Osteoblast (primary cell): ENCODE results near the gene CHD9. TPM values are rescaled to one million over a fixed set of nuclear protein-coding genes. Genes with fewer than 3 reads are reported as not detected.

Source experiments
- DNase-seq: peaks from one replicate; pipeline ENCODE4 v3.0.0; 2011; ENCODE audit warnings: low spot score, mixed read lengths; ENCODE audit not compliant: insufficient read length; ENCODE audit errors: missing footprints
- H2AFZ ChIP-seq: 2 replicates; pipeline ENCODE4 v1.6.0; 2011; ENCODE audit warnings: mild to moderate bottlenecking, low read length
- H3K27ac ChIP-seq: 2 replicates; pipeline ENCODE4 v1.5.1; 2011; ENCODE audit warnings: mild to moderate bottlenecking, low read depth, low read length, moderate library complexity
- H3K27me3 ChIP-seq: 2 replicates; pipeline ENCODE4 v1.6.0; 2012; ENCODE audit warnings: mild to moderate bottlenecking, control low read depth, inconsistent platforms, low read length, moderate library complexity; ENCODE audit not compliant: insufficient read depth
- H3K36me3 ChIP-seq: 2 replicates; pipeline ENCODE4 v1.5.1; 2011; ENCODE audit warnings: mild to moderate bottlenecking, low read length, control low read depth, moderate library complexity; ENCODE audit not compliant: insufficient read depth
- H3K4me1 ChIP-seq: 2 replicates; pipeline ENCODE4 v1.5.1; 2011; ENCODE audit warnings: mild to moderate bottlenecking, low read length, control low read depth, moderate library complexity; ENCODE audit not compliant: insufficient read depth
- H3K4me2 ChIP-seq: 2 replicates; pipeline ENCODE4 v1.6.0; 2011; ENCODE audit warnings: mild to moderate bottlenecking, low read length; ENCODE audit not compliant: insufficient read depth
- H3K4me3 ChIP-seq: fragments of 200-600 bp; sonication (generic); 3 replicates; pipeline ENCODE4 v1.5.1; 2012; ENCODE audit warnings: mild to moderate bottlenecking, low read length, inconsistent platforms; ENCODE audit not compliant: insufficient read depth
- H3K79me2 ChIP-seq: 2 replicates; pipeline ENCODE4 v1.6.0; 2012; ENCODE audit warnings: mild to moderate bottlenecking, low read length, control low read depth, inconsistent platforms; ENCODE audit not compliant: insufficient read depth
- H3K9me3 ChIP-seq: 2 replicates; pipeline ENCODE4 v1.5.1; 2011; ENCODE audit warnings: low read depth, low read length, control low read depth
- H4K20me1 ChIP-seq: 2 replicates; pipeline ENCODE4 v1.6.0; 2012; ENCODE audit warnings: mild to moderate bottlenecking, low read length, control low read depth; ENCODE audit not compliant: insufficient read depth
- total RNA-seq: library from RNA; depleted of rRNA; stranded (reverse); fragments of >200 nt; gene quantifications from 2 replicates; pipeline ENCODE4 v1.2.3, GENCODE V29; 2012
- TF ChIP-seq, protein P1 (sequence below): IDR thresholded peaks from 2 replicates; pipeline ENCODE4 v1.5.1; 2011; ENCODE audit warnings: mild to moderate bottlenecking, low read depth, low read length, moderate library complexity; ENCODE audit errors: extremely low read depth

Gene CHD9
- total RNA-seq, 1 donor = 83.6 TPM

GRCh38 chr16:53213542-53213941, 158.8 kb downstream of the CHD9 start:
- Histone ChIP-seq H3K79me2 (peaks cover 82% of the 10 kb centered on the region), H3K27me3 (no peaks in the 10 kb centered on the region), H3K4me1 (peaks cover 18% of the 10 kb centered on the region), H3K9me3 (no peaks in the 10 kb centered on the region), H3K4me2 (no peak overlapping the region), H3K4me3 (no peak overlapping the region), H3K27ac (no peak overlapping the region), H4K20me1 (peaks cover 9% of the 10 kb centered on the region), H2AFZ (no peak overlapping the region), H3K36me3 (no peaks in the 10 kb centered on the region)
- TF ChIP-seq, protein P1, sequence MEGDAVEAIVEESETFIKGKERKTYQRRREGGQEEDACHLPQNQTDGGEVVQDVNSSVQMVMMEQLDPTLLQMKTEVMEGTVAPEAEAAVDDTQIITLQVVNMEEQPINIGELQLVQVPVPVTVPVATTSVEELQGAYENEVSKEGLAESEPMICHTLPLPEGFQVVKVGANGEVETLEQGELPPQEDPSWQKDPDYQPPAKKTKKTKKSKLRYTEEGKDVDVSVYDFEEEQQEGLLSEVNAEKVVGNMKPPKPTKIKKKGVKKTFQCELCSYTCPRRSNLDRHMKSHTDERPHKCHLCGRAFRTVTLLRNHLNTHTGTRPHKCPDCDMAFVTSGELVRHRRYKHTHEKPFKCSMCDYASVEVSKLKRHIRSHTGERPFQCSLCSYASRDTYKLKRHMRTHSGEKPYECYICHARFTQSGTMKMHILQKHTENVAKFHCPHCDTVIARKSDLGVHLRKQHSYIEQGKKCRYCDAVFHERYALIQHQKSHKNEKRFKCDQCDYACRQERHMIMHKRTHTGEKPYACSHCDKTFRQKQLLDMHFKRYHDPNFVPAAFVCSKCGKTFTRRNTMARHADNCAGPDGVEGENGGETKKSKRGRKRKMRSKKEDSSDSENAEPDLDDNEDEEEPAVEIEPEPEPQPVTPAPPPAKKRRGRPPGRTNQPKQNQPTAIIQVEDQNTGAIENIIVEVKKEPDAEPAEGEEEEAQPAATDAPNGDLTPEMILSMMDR = no peak
- no peak for DNase-seq

DNA sequence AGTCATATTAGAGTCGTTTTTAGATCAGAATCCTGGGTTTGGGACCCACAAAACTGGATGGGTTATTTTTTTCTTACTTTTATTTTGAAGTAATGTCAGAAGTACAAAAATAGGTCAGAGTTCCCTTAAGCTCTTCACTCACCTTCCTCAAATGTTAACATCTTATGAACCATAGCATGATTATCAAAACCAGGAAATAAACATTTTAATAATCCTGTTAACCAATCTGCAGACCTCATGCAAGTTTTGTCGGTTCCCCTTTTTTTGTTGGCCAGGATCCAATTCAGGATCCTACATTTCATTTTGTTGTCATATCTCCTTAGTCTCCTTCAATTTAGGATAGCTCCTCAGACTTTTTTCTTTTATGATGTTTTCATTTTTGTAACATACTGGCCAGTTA, 162.0 kb downstream of the CHD9 start:
- peaks cover 23% of the 10 kb centered on the region for H4K20me1 ChIP-seq

DNA sequence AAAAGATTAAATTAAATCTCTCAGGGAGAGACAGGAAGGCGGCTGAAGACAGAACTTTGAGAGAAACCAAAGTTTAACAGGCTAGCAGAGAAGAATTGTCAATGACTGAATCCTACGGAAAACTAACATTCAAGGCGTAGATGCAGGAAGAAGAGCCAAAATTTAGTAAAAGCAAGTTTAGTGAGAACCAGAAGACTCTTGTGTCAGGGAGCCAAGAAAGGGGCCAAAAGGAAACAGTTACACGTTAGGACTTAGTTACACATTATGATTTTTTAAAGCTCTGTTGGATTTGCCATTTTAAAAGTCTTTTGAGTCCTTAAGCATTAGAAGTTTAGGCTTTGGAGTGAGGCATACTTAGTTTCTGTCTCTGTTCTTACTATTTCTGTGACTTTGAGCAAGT, 164.6 kb downstream of the CHD9 start:
- TF ChIP-seq, protein P1 = no peak
- Histone ChIP-seq H2AFZ (no peak overlapping the region), H3K27ac (peak overlapping the region; percentile 63), H4K20me1 (peaks cover 18% of the 10 kb centered on the region), H3K4me3 (no peak overlapping the region), H3K4me1 (peaks cover 24% of the 10 kb centered on the region), H3K79me2 (peaks cover 72% of the 10 kb centered on the region), H3K36me3 (peaks cover 13% of the 10 kb centered on the region), H3K4me2 (peak overlapping the region; percentile 22), H3K9me3 (no peaks in the 10 kb centered on the region), H3K27me3 (no peaks in the 10 kb centered on the region)
- no peak for DNase-seq

More for the DNA sequence above, 162.0 kb downstream of the CHD9 start:
- DNase-seq = no peak
- no peaks in the 10 kb centered on the region for H3K27me3 ChIP-seq
- no peaks in the 10 kb centered on the region for H3K36me3 ChIP-seq
- H2AFZ ChIP-seq = no peak overlapping the region
- peaks cover 32% of the 10 kb centered on the region for H3K4me1 ChIP-seq
- no peak overlapping the region for H3K4me3 ChIP-seq
- H3K79me2 ChIP-seq = peaks cover 79% of the 10 kb centered on the region
- TF ChIP-seq, protein P1 = no peak
- no peaks in the 10 kb centered on the region for H3K9me3 ChIP-seq
- no peak overlapping the region for H3K27ac ChIP-seq
- no peak overlapping the region for H3K4me2 ChIP-seq

- Histone ChIP-seq H3K27ac (peak overlapping the region; percentile 63), H3K4me1 (peaks cover 27% of the 10 kb centered on the region), H3K27me3 (no peaks in the 10 kb centered on the region), H4K20me1 (peaks cover 18% of the 10 kb centered on the region), H3K4me3 (no peak overlapping the region), H2AFZ (no peak overlapping the region), H3K36me3 (peaks cover 13% of the 10 kb centered on the region), H3K9me3 (no peaks in the 10 kb centered on the region), H3K79me2 (peaks cover 69% of the 10 kb centered on the region), H3K4me2 (peak overlapping the region; percentile 22)
- DNase-seq = peak; percentile 81
- TF ChIP-seq, protein P1 = no peak
These were observed 165.1 kb downstream of the CHD9 start for GRCh38 chr16:53219795-53220454.
